Measurements from ENCODE around the gene PCDHGA11. TPM values are rescaled to one million over a fixed set of nuclear protein-coding genes. Genes with fewer than 3 reads are reported as not detected.

Gene PCDHGA11
- total RNA-seq, 1 experiment from 2014 or later = 0.66 TPM

DNA sequence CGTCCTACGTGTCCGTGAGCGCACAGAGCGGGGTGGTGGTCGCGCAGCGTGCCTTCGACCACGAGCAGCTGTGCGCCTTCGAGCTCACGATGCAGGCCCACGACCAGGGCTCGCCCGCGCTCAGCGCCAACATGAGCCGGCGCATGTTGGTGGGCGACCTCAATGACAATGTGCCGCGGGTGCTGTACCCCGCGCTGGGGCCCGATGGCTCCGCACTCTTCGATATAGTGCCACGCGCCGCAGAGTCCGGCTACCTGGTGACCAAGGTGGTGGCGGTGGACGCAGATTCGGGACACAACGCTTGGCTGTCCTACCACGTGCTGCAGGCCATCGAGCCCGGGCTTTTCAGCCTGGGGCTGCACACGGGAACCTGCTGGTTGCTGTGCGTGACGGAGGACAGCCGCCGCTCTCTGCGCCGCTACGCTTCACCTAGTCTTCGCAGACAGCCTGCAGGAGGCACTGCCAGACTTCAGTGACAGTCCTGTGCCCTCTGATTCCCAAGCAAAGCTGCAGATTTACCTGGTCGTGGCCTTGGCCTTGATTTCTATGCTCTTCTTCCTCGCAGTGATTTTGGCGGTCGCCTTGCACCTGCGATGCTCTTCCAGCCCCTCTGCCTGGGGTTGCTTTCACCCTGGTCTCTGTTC is 7.1 kb downstream of the PCDHGA11 start:
- H3K4me1 ChIP-seq (ENCODE audit: insufficient read depth, low read length) = no peaks in the 10 kb centered on the region
- no peaks in the 10 kb centered on the region for H3K9me2 ChIP-seq (replicated peaks; ENCODE audit: low read length)
- H2AFZ ChIP-seq (ENCODE audit: low read length) = no peak overlapping the region
- no peaks in the 10 kb centered on the region for H3K79me2 ChIP-seq (ENCODE audit: low read length)
- DNase-seq = no peak
- H3K9ac ChIP-seq (ENCODE audit: low read length) = no peak overlapping the region
- ATAC-seq = no peak
- H3K27ac ChIP-seq (ENCODE audit: low read length) = no peak overlapping the region
- no peaks in the 10 kb centered on the region for H4K20me1 ChIP-seq (ENCODE audit: low read length)
- POLR2A ChIA-PET (ENCODE audit: unreplicated experiment) = no interaction called here
- CTCF ChIA-PET = no interaction called here
- no peaks in the 10 kb centered on the region for H3F3A ChIP-seq (ENCODE audit: low read length, unreplicated experiment)
- no peaks in the 10 kb centered on the region for H3K27me3 ChIP-seq (ENCODE audit: low read length)
- TF ChIP-seq EZH2phosphoT487 (IDR thresholded peaks at IDR 0.05; ENCODE audit: borderline replicate concordance, low read length) = no peak
- no peak for TF ChIP-seq EZH2 (IDR thresholded peaks at IDR 0.05; ENCODE audit: low read length, unreplicated experiment)
- TF ChIP-seq, protein P1, sequence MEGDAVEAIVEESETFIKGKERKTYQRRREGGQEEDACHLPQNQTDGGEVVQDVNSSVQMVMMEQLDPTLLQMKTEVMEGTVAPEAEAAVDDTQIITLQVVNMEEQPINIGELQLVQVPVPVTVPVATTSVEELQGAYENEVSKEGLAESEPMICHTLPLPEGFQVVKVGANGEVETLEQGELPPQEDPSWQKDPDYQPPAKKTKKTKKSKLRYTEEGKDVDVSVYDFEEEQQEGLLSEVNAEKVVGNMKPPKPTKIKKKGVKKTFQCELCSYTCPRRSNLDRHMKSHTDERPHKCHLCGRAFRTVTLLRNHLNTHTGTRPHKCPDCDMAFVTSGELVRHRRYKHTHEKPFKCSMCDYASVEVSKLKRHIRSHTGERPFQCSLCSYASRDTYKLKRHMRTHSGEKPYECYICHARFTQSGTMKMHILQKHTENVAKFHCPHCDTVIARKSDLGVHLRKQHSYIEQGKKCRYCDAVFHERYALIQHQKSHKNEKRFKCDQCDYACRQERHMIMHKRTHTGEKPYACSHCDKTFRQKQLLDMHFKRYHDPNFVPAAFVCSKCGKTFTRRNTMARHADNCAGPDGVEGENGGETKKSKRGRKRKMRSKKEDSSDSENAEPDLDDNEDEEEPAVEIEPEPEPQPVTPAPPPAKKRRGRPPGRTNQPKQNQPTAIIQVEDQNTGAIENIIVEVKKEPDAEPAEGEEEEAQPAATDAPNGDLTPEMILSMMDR (conservative IDR thresholded peaks at IDR 0.05; ENCODE audit: low read depth, low read length) = no peak
- 0 out of 2 replicates have a peak, but pooled peaks cover 4% of the 10 kb centered on the region for H3K9me3 ChIP-seq (ENCODE audit: low read length)
- H3K36me3 ChIP-seq (ENCODE audit: low read depth, low read length) = no peaks in the 10 kb centered on the region
- BruUV-seq (replicated peaks) = no TSS peak
- H3K4me2 ChIP-seq (ENCODE audit: low read length) = no peak overlapping the region
- H3K4me3 ChIP-seq (ENCODE audit: low read length) = no peak overlapping the region
- intact Hi-C loops (cut with micrococcal nuclease) = no loop called here

DNA sequence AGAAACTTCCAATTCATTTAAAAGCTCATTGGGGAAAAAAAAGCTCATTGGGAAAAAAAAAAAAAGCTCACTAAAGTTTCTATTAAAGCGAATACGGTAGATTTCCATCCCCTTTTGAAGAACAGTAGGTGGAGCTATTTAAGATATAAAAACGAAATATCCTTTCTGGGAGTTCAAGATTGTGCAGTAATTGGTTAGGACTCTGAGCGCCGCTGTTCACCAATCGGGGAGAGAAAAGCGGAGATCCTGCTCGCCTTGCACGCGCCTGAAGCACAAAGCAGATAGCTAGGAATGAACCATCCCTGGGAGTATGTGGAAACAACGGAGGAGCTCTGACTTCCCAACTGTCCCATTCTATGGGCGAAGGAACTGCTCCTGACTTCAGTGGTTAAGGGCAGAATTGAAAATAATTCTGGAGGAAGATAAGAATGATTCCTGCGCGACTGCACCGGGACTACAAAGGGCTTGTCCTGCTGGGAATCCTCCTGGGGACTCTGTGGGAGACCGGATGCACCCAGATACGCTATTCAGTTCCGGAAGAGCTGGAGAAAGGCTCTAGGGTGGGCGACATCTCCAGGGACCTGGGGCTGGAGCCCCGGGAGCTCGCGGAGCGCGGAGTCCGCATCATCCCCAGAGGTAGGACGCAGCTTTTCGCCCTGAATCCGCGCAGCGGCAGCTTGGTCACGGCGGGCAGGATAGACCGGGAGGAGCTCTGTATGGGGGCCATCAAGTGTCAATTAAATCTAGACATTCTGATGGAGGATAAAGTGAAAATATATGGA is 9.7 kb downstream of the PCDHGA11 start, which contains the start of gene PCDHGA12:
Gene PCDHGA12, plus strand, starts transcription at position 176 of the 782 bp plus-strand sequence. Its CDS starts 253 bp downstream, at position 429.
- POLR2A ChIA-PET (ENCODE audit: unreplicated experiment) = interaction anchor here (0.6 kb wide), 1 partner anchor 42 kb away, joined by 10 read pairs; no protein-coding TSS in a partner anchor
- no peaks in the 10 kb centered on the region for H3K27me3 ChIP-seq (ENCODE audit: low read length)
- no peak within 1 kb of the TSS for H3K4me2 ChIP-seq (ENCODE audit: low read length)
- ATAC-seq (no peak), DNase-seq (no peak)
- H3K4me3 ChIP-seq (ENCODE audit: low read length) = no peak within 1 kb of the TSS
- H3K36me3 ChIP-seq (ENCODE audit: low read depth, low read length) = no peaks in the 10 kb centered on the region
- H3K79me2 ChIP-seq (ENCODE audit: low read length) = no peaks in the 10 kb centered on the region
- CTCF ChIA-PET = no interaction called here
- H3K9ac ChIP-seq (ENCODE audit: low read length) = no peak within 1 kb of the TSS
- 0 out of 2 replicates have a peak, but pooled peaks cover 4% of the 10 kb centered on the region for H3K9me3 ChIP-seq (ENCODE audit: low read length)
- intact Hi-C loops (cut with micrococcal nuclease) = no loop called here
- no peak within 1 kb of the TSS for H3K27ac ChIP-seq (ENCODE audit: low read length)
- H3F3A ChIP-seq (ENCODE audit: low read length, unreplicated experiment) = no peaks in the 10 kb centered on the region
- H2AFZ ChIP-seq (ENCODE audit: low read length) = no peak within 1 kb of the TSS
- BruUV-seq (replicated peaks) = no TSS peak
- no peaks in the 10 kb centered on the region for H4K20me1 ChIP-seq (ENCODE audit: low read length)
- H3K9me2 ChIP-seq (replicated peaks; ENCODE audit: low read length) = no peaks in the 10 kb centered on the region
- TF ChIP-seq EZH2phosphoT487 (IDR thresholded peaks at IDR 0.05; ENCODE audit: borderline replicate concordance, low read length) (no peak), EZH2 (IDR thresholded peaks at IDR 0.05; ENCODE audit: low read length, unreplicated experiment) (no peak)
- TF ChIP-seq, protein P1 (conservative IDR thresholded peaks at IDR 0.05; ENCODE audit: low read depth, low read length) = no peak
- no peaks in the 10 kb centered on the region for H3K4me1 ChIP-seq (ENCODE audit: insufficient read depth, low read length)

All from PC-3 (cell line).